ENCODE results near the gene PAX9.

DNA sequence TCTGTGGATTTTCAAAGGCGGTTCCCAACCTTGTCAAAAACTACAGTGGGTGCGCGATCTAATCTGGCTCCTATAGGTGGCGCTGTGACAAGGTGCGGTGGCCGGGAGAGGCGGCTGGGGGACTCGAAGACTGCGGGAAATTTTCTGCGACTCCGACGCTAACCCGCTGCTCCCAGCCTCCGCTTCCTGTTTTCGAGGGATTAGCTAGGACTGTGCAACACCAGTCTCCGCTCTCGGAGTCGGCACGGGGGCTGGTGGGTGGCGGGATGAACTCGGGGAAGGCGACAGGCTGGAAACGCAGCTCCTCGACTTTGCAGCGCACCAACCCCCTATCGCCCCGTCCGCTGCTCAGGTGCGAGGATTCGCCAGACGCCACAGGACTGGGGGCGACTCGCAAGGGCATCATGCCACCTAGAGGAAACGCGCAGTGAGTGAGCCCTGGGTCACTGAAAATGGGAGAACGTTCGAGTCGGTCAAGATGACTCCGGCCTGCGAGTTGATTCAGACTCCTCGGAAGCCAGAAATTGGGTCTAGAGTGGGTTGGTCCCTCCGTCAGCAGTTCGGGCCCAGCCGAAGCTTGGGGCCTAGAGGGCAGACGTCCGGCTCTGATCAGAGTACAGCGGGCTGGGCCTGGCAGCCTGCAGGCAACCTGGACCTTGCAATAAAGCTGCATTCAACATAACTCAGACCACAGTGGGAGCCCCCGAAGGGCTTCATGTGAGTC, 5.5 kb upstream of the PAX9 start:
- TF ChIP-seq, protein P1, sequence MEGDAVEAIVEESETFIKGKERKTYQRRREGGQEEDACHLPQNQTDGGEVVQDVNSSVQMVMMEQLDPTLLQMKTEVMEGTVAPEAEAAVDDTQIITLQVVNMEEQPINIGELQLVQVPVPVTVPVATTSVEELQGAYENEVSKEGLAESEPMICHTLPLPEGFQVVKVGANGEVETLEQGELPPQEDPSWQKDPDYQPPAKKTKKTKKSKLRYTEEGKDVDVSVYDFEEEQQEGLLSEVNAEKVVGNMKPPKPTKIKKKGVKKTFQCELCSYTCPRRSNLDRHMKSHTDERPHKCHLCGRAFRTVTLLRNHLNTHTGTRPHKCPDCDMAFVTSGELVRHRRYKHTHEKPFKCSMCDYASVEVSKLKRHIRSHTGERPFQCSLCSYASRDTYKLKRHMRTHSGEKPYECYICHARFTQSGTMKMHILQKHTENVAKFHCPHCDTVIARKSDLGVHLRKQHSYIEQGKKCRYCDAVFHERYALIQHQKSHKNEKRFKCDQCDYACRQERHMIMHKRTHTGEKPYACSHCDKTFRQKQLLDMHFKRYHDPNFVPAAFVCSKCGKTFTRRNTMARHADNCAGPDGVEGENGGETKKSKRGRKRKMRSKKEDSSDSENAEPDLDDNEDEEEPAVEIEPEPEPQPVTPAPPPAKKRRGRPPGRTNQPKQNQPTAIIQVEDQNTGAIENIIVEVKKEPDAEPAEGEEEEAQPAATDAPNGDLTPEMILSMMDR (IDR thresholded peaks at IDR 0.05), result no peak
- TF ChIP-seq POLR2A (IDR thresholded peaks at IDR 0.05), result no peak

Measured in uterus (tissue), 2 donors.